ENCODE data around the gene KRTAP4-5.
"Not testable (repeated sequence)": the region's sequence is repeated elsewhere in the genome, so short reads cannot be mapped to it uniquely, and the experiment has no call there.

KRTAP4-5 gene

GRCh38 chr17:41149652-41149985 is at the start of gene KRTAP4-5:
Gene KRTAP4-5, minus strand, starts transcription at chr17:41149825. Its CDS starts 58 bp downstream, at chr17:41149767.
- no peak for DNase-seq

GRCh38 chr17:41196068-41196467 is 46.4 kb upstream of the KRTAP4-5 start:
- DNase-seq: no peak

GRCh38 chr17:41190328-41190727 is 40.7 kb upstream of the KRTAP4-5 start:
- DNase-seq: no peak

- DNase-seq: not testable (repeated sequence)
These were observed 40.3 kb upstream of the KRTAP4-5 start, which contains the start of gene KRTAP9-1 for GRCh38 chr17:41189837-41190318. Gene KRTAP9-1, plus strand, starts transcription at chr17:41189887. Its CDS starts 0 bp downstream, at chr17:41189887.

GRCh38 chr17:41186872-41187271 is 37.2 kb upstream of the KRTAP4-5 start:
- no peak for DNase-seq

- DNase-seq: no peak
These were observed 35.4 kb upstream of the KRTAP4-5 start for GRCh38 chr17:41185001-41185400.

- DNase-seq: no peak
These were observed 34.9 kb upstream of the KRTAP4-5 start, which contains the start of gene KRTAP4-1 for GRCh38 chr17:41184480-41184961. Gene KRTAP4-1, minus strand, starts transcription at chr17:41184911. Its CDS starts 57 bp downstream, at chr17:41184854.

GRCh38 chr17:41178843-41179616 is 29.4 kb upstream of the KRTAP4-5 start:
- DNase-seq: no peak

- DNase-seq: no peak
These were observed 28.7 kb upstream of the KRTAP4-5 start for GRCh38 chr17:41178341-41178740.

GRCh38 chr17:41177727-41178271 is 28.2 kb upstream of the KRTAP4-5 start, which contains the start of gene KRTAP4-2:
Gene KRTAP4-2, minus strand, starts transcription at chr17:41178221. Its CDS starts 57 bp downstream, at chr17:41178164.
- no peak for DNase-seq

GRCh38 chr17:41176744-41177387 is 27.2 kb upstream of the KRTAP4-5 start:
- no peak for DNase-seq

GRCh38 chr17:41171886-41172285 is 22.3 kb upstream of the KRTAP4-5 start:
- DNase-seq: no peak

GRCh38 chr17:41168121-41168520 is 18.5 kb upstream of the KRTAP4-5 start, which contains the start of gene KRTAP4-3:
Gene KRTAP4-3, minus strand, starts transcription at chr17:41168221. Its CDS starts 49 bp downstream, at chr17:41168172.
- DNase-seq: no peak

GRCh38 chr17:41167561-41167960 is 17.9 kb upstream of the KRTAP4-5 start:
- no peak for DNase-seq

- no peak for DNase-seq
These were observed 14.2 kb upstream of the KRTAP4-5 start for GRCh38 chr17:41163828-41164227.

GRCh38 chr17:41160648-41161047 is 11.0 kb upstream of the KRTAP4-5 start, which contains the start of gene KRTAP4-4:
Gene KRTAP4-4, minus strand, starts transcription at chr17:41160748. Its CDS starts 57 bp downstream, at chr17:41160691.
- DNase-seq: no peak

- DNase-seq: not testable (repeated sequence)
These were observed 10.6 kb upstream of the KRTAP4-5 start for GRCh38 chr17:41160190-41160589.

- no peak for DNase-seq
These were observed 4.2 kb upstream of the KRTAP4-5 start for GRCh38 chr17:41153856-41154255.

- no peak for DNase-seq
These were observed 1.9 kb upstream of the KRTAP4-5 start for GRCh38 chr17:41151525-41151924.

- no peak for DNase-seq
These were observed 401 bp upstream of the KRTAP4-5 start for GRCh38 chr17:41150026-41150425.

GRCh38 chr17:41148971-41149651 is 514 bp downstream of the KRTAP4-5 start:
- not testable (repeated sequence) for DNase-seq

- no peak for DNase-seq
These were observed 2.0 kb downstream of the KRTAP4-5 start for GRCh38 chr17:41147531-41148204.
